GM12878 (cell line): ENCODE results near the gene CNNM4. TPM values are rescaled to one million over a fixed set of nuclear protein-coding genes. Genes with fewer than 3 reads are reported as not detected.

Source experiments
- ASH2L ChIP-seq: fragments of 300-600, 200-600 bp; sonication (generic); IDR thresholded peaks from 2 replicates; pipeline ENCODE4 v1.6.1; 2017; ENCODE audit warnings: low read depth, mild to moderate bottlenecking, borderline replicate concordance
- CBX5 ChIP-seq: sonication (generic); IDR thresholded peaks from 2 replicates; pipeline ENCODE4 v1.6.1; 2016; ENCODE audit warnings: low read depth, moderate library complexity, mild to moderate bottlenecking, inconsistent platforms
- GABPA ChIP-seq: IDR thresholded peaks from 2 replicates; pipeline ENCODE4 v1.6.1; 2014; ENCODE audit warnings: antibody characterized with exemption, low read depth, mild to moderate bottlenecking, inconsistent platforms
- HCFC1 ChIP-seq: fragments of 150-350 bp; IDR thresholded peaks from 2 replicates; pipeline ENCODE4 v1.6.1; 2014; ENCODE audit warnings: low read length
- HDAC6 ChIP-seq: fragments of 200-600 bp; sonication (generic); IDR thresholded peaks from one replicate; pipeline ENCODE4 v1.8.0; 2017; ENCODE audit warnings: antibody characterized with exemption; ENCODE audit not compliant: unreplicated experiment
- KLF5 ChIP-seq: fragments of 450-650 bp; IDR thresholded peaks from 2 replicates; pipeline ENCODE4 v1.6.1; 2014; ENCODE audit warnings: mild to moderate bottlenecking; ENCODE audit not compliant: partially characterized antibody
- MTA2 ChIP-seq: fragments of 450-650 bp; IDR thresholded peaks from 2 replicates; pipeline ENCODE4 v1.6.1; 2016; ENCODE audit warnings: low read depth, mild to moderate bottlenecking, moderate library complexity
- MTA3 ChIP-seq: IDR thresholded peaks from 2 replicates; pipeline ENCODE4 v1.6.1; 2012; ENCODE audit warnings: low read length, inconsistent platforms, borderline replicate concordance
- NBN ChIP-seq: fragments of 450-650 bp; IDR thresholded peaks from 2 replicates; pipeline ENCODE4 v1.6.1; 2016
- NFYB ChIP-seq: IDR thresholded peaks from 2 replicates; pipeline ENCODE4 v1.6.1; 2011; ENCODE audit warnings: low read depth, mild to moderate bottlenecking, low read length, improper control_type of control experiment, moderate library complexity; ENCODE audit not compliant: insufficient read depth
- NR2C1 ChIP-seq: fragments of 450-650 bp; IDR thresholded peaks from 2 replicates; pipeline ENCODE4 v1.6.1; 2017; ENCODE audit warnings: antibody characterized with exemption, mild to moderate bottlenecking, moderate library complexity
- POLR2AphosphoS2 ChIP-seq: IDR thresholded peaks from 2 replicates; pipeline ENCODE4 v1.6.1; 2011; ENCODE audit warnings: low read depth, mild to moderate bottlenecking, low read length, improper control_type of control experiment, moderate library complexity
- POU2F2 ChIP-seq: IDR thresholded peaks from 3 replicates; pipeline ENCODE4 v1.6.1; 2011; ENCODE audit warnings: low read depth, mild to moderate bottlenecking, low read length, borderline replicate concordance
- RAD51 ChIP-seq: fragments of 450-650 bp; IDR thresholded peaks from 2 replicates; pipeline ENCODE4 v1.6.1; 2016; ENCODE audit warnings: moderate library complexity, mild to moderate bottlenecking, inconsistent platforms
- SIX5 ChIP-seq: IDR thresholded peaks from 2 replicates; pipeline ENCODE4 v1.6.1; 2011; ENCODE audit warnings: mild to moderate bottlenecking, low read depth, low read length, moderate library complexity; ENCODE audit not compliant: severe bottlenecking
- SPI1 ChIP-seq: IDR thresholded peaks from 2 replicates; pipeline ENCODE4 v1.6.1; 2011; ENCODE audit warnings: low read depth, mild to moderate bottlenecking, low read length, moderate library complexity, borderline replicate concordance; ENCODE audit not compliant: insufficient read depth
- SREBF1 ChIP-seq: IDR thresholded peaks from 2 replicates; pipeline ENCODE4 v1.6.1; 2012; ENCODE audit warnings: mild to moderate bottlenecking, low read length
- ZNF207 ChIP-seq: fragments of 450-650 bp; IDR thresholded peaks from 2 replicates; pipeline ENCODE4 v1.6.1; 2014; ENCODE audit warnings: antibody characterized with exemption, mild to moderate bottlenecking, borderline replicate concordance
- polyA plus RNA-seq, 11 experiments: library from polyadenylated mRNA; depleted of rRNA in 4 of 11; unstranded in 6 of 11; stranded (reverse) in 5 of 11; fragments of >200 nt; fragmentation: Nextera tagmentation in 4 of 11; fragmentation: Illumina TruSeq in 1 of 11; extraction: Ambion mirVana in 4 of 11; extraction: Trizol in 1 of 11; gene quantifications; 1 replicate in 1 of 11; 2 replicates in 10 of 11; pipeline versions ENCODE4 v1.2.1 to v1.2.3, GENCODE V29; 2011 to 2016; ENCODE audit warnings: inconsistent platforms in 2 of 11, missing spikeins in 2 of 11, low read depth in 1 of 11
- total RNA-seq, 4 experiments: library from RNA; depleted of rRNA in 3 of 4; stranded (reverse); fragments of >200 nt in 3 of 4; fragmentation: Illumina TruSeq in 1 of 4; extraction: Trizol in 1 of 4; gene quantifications; 2 replicates each; pipeline versions ENCODE4 v1.2.1 to v1.2.3, GENCODE V29; 2013 to 2021
- TF ChIP-seq, protein P1 (sequence below): fragments of 450-650 bp; IDR thresholded peaks from 2 replicates; pipeline ENCODE4 v1.6.1; 2016; ENCODE audit warnings: mild to moderate bottlenecking
- TF ChIP-seq, protein P2 (sequence below): fragments of 450-650 bp; IDR thresholded peaks from 2 replicates; pipeline ENCODE4 v1.6.1; 2016; ENCODE audit warnings: mild to moderate bottlenecking
- TF ChIP-seq, protein P3 (sequence below): fragments of 450-650 bp; IDR thresholded peaks from 2 replicates; pipeline ENCODE4 v1.6.1; 2017; ENCODE audit warnings: mild to moderate bottlenecking, low read depth, inconsistent platforms; ENCODE audit not compliant: poor library complexity, severe bottlenecking
- TF ChIP-seq, protein P4 (sequence below): IDR thresholded peaks from 2 replicates; pipeline ENCODE4 v1.6.1; 2011; ENCODE audit warnings: low read depth, low read length, improper control_type of control experiment, borderline replicate concordance
- TF ChIP-seq, protein P5 (sequence below): IDR thresholded peaks from 2 replicates; pipeline ENCODE4 v1.6.1; 2011; ENCODE audit warnings: mild to moderate bottlenecking, low read depth, low read length, moderate library complexity; ENCODE audit not compliant: insufficient replicate concordance

The CNNM4 gene
- total and polyA plus RNA-seq, 10 of the 15 experiments (the other 5 are each of a cell fraction or from before 2014, with no cell fraction given): 2.4 to 13.8 (median 8.1) TPM

DNA sequence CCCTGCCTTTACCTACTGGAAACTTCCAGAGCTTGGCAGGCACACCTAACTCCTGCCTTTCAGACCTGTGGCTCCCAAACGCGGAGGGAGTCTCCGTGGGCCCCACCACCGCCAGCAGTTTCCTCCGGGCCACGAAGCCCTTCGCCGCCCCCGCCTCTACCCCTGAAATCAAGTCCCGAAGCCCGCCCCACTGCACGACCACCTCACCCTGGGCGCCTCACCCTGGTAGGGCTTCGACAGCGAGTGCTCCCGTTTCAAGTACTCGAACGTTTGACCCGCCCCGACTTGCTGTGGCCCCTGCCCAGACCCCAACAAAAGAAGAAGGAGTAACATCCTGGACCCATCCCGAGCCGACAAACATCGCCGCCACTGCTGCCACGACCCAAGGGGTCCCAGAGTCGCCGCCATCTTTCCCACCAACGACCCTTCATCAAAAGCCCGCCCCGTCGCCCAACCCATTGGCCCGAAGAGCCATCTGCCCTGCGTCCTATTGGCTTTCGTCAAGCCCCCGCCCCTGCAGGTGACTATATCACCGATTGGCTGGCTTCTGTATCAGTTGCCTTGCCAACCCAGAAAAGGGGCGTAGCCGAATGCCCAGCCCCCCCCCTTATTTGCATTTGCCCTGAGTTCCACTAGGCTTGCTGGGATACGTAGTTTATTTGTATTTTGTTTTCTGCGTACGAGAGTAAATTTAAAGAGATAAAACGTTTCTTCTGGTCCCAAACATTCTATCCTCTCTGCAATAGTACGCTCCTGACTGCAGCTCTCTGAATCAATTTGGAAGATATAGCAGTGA, 20.9 kb upstream of the CNNM4 start, which contains the start of gene LMAN2L (continued):
- TF ChIP-seq, protein P1, sequence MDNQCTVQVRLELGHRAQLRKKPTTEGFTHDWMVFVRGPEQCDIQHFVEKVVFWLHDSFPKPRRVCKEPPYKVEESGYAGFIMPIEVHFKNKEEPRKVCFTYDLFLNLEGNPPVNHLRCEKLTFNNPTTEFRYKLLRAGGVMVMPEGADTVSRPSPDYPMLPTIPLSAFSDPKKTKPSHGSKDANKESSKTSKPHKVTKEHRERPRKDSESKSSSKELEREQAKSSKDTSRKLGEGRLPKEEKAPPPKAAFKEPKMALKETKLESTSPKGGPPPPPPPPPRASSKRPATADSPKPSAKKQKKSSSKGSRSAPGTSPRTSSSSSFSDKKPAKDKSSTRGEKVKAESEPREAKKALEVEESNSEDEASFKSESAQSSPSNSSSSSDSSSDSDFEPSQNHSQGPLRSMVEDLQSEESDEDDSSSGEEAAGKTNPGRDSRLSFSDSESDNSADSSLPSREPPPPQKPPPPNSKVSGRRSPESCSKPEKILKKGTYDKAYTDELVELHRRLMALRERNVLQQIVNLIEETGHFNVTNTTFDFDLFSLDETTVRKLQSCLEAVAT: 0 out of 2 replicates have a peak, but pooled peaks have one; percentile 62
- TF ChIP-seq RAD51 (peak; percentile 83), MTA3 (no peak), NR2C1 (peak; percentile 58), CBX5 (no peak), ASH2L (no peak), MTA2 (no peak), POLR2AphosphoS2 (no peak), NBN (peak; percentile 48; the same call in 1 of the 2 replicates), HCFC1 (peak; percentile 90), SIX5 (peak; percentile 87), KLF5 (no peak), SREBF1 (peak; percentile 49; the same call in 1 of the 2 replicates), POU2F2 (peak; percentile 99), GABPA (0 out of 2 replicates have a peak, but pooled peaks have one; percentile 27), SPI1 (no peak), HDAC6 (no peak), ZNF207 (no peak), NFYB (peak; percentile 83)
- TF ChIP-seq, protein P2, sequence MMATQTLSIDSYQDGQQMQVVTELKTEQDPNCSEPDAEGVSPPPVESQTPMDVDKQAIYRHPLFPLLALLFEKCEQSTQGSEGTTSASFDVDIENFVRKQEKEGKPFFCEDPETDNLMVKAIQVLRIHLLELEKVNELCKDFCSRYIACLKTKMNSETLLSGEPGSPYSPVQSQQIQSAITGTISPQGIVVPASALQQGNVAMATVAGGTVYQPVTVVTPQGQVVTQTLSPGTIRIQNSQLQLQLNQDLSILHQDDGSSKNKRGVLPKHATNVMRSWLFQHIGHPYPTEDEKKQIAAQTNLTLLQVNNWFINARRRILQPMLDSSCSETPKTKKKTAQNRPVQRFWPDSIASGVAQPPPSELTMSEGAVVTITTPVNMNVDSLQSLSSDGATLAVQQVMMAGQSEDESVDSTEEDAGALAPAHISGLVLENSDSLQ: peak; percentile 79
- TF ChIP-seq, protein P3, sequence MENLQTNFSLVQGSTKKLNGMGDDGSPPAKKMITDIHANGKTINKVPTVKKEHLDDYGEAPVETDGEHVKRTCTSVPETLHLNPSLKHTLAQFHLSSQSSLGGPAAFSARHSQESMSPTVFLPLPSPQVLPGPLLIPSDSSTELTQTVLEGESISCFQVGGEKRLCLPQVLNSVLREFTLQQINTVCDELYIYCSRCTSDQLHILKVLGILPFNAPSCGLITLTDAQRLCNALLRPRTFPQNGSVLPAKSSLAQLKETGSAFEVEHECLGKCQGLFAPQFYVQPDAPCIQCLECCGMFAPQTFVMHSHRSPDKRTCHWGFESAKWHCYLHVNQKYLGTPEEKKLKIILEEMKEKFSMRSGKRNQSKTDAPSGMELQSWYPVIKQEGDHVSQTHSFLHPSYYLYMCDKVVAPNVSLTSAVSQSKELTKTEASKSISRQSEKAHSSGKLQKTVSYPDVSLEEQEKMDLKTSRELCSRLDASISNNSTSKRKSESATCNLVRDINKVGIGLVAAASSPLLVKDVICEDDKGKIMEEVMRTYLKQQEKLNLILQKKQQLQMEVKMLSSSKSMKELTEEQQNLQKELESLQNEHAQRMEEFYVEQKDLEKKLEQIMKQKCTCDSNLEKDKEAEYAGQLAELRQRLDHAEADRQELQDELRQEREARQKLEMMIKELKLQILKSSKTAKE: no peak
- TF ChIP-seq, protein P4, sequence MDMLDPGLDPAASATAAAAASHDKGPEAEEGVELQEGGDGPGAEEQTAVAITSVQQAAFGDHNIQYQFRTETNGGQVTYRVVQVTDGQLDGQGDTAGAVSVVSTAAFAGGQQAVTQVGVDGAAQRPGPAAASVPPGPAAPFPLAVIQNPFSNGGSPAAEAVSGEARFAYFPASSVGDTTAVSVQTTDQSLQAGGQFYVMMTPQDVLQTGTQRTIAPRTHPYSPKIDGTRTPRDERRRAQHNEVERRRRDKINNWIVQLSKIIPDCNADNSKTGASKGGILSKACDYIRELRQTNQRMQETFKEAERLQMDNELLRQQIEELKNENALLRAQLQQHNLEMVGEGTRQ: no peak; the same call in 1 of the 2 replicates
- TF ChIP-seq, protein P5, sequence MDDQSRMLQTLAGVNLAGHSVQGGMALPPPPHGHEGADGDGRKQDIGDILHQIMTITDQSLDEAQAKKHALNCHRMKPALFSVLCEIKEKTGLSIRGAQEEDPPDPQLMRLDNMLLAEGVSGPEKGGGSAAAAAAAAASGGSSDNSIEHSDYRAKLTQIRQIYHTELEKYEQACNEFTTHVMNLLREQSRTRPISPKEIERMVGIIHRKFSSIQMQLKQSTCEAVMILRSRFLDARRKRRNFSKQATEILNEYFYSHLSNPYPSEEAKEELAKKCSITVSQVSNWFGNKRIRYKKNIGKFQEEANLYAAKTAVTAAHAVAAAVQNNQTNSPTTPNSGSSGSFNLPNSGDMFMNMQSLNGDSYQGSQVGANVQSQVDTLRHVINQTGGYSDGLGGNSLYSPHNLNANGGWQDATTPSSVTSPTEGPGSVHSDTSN: peak; percentile 7
